GM08714 (cell line): ENCODE results near the gene LRRC3.

Experiments
- H3K4me3 ChIP-seq: fragments of 200-500 bp; sonication (Bioruptor generic); 2 replicates; pipeline ENCODE4 v1.5.1; 2014; ENCODE audit warnings: mild to moderate bottlenecking, low read length, inconsistent platforms
- ZNF274 ChIP-seq: IDR thresholded peaks from 2 replicates; pipeline ENCODE4 v1.6.1; 2012; ENCODE audit warnings: mild to moderate bottlenecking, low read depth, low read length

The LRRC3 gene

DNA sequence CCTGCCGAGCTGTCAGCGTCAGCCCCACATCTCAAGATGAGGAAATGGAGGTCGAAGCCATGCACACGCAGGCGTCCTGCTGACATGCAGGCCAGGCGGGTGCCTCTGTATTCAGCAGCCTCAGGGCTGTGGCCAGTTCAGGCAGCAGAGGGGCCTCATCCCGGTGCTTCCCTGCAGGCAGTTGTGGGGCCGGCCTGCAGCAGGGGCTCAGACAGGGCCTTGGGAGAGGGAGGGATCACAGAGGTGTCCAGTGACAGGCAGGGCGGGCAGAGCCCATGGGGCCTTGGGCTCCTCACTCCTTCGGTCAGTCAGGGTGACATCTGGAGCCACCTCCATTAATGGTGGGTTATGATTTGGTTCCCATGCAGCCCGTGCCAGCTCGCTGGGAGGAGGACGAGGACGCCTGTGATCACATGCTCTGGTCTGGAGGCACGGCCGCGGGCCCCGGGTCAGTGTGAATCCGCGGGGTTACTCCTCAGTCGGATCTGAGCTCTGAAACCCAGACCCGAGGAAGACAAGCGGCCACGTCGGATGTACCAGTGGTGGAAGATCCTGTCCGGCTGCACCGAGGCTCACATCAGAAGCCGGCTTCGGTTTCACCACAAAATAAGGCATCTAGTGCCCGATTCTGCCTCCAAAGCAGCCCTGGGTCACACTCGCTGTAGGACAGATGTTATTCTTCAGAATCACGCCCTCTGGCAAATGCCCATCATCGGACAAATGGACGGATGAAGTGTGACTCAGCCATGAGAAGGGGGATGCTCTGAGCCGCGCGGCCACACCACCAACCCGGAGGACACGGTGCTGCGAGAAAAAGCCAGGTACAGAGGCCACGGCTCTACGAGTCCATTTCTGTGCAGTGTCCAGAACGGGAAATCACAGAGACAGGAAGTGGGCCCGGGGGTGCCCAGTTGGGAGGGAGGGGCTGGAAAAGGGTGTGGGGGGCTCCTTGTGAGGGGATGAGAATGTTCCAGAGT, 51.3 kb downstream of the LRRC3 start:
- no peak for TF ChIP-seq ZNF274
- H3K4me3 ChIP-seq: no peak overlapping the region

DNA sequence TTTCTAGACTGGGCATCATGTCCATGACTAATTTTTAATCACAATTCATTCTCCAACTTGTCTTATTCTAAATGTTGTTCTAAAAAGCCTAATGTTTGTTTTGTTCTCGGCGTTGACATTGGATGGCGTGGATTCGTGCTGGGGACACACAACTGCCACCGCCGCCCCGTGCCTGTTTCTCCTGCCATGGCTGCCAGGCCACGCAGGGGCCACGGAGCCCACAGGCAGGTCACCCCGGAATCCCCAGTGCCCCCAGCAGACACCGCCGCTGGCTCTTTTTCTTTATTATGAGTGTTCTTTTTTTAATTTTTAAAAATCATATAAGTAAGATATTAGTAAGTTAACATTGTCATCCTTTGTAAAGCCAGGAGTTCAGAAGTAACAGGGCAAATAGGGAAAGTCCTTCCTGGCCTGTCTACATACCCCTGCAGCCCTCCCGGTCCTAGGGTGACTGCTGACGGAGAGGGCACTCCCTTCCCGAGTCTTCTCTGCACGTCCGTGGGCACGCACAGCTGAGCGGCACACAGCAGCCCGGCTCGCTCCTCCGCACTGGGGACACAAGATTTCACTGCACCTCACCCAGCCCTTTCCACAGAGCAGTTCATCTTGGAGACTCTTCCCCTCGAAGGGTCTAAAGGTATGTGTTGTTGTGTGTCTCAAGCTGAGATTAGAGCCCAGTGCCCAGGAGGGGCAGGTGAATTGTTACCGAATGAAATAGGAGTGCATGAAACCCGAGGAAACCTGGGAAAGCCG, 52.5 kb downstream of the LRRC3 start:
- TF ChIP-seq ZNF274: no peak
- no peak overlapping the region for H3K4me3 ChIP-seq

DNA sequence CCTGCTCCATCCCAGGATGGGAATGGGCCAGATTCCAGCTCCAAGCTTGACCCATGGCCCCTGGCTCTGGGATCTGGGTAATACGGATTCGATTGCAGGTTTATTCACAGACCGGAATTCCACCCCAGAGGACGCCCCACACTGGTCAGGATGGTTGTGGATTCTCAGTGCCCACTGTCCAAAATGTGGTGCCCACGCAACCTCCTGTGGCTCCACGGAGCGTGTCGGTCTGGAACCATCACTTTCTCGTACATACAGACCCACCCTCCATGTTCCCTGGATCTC, 53.1 kb downstream of the LRRC3 start:
- TF ChIP-seq ZNF274: no peak
- H3K4me3 ChIP-seq: no peak overlapping the region

- TF ChIP-seq ZNF274: no peak
- H3K4me3 ChIP-seq: no peak overlapping the region
Measured at GRCh38 chr21:44508711-44509445, 53.6 kb downstream of the LRRC3 start.

GRCh38 chr21:44509539-44509938, 54.2 kb downstream of the LRRC3 start:
- H3K4me3 ChIP-seq: no peak overlapping the region

GRCh38 chr21:44510109-44510507, 54.8 kb downstream of the LRRC3 start:
- no peak overlapping the region for H3K4me3 ChIP-seq
- TF ChIP-seq ZNF274: no peak

More at GRCh38 chr21:44509539-44509938, 54.2 kb downstream of the LRRC3 start:
- no peak for TF ChIP-seq ZNF274

GRCh38 chr21:44510508-44511218, 55.4 kb downstream of the LRRC3 start:
- no peak for TF ChIP-seq ZNF274
- H3K4me3 ChIP-seq: no peak overlapping the region

GRCh38 chr21:44511219-44511937, 56.1 kb downstream of the LRRC3 start:
- TF ChIP-seq ZNF274: no peak
- H3K4me3 ChIP-seq: no peak overlapping the region
